CD4-positive, alpha-beta T cell treated with Interleukin-17A for 1 hour (primary cell): ENCODE results near the gene GPRC5B.
A peak's percentile ranks its signal among the peaks of the same experiment; 100 is the strongest.

ENCODE experiments used
- DNase-seq: peaks from one replicate; pipeline ENCODE4 v3.0.0-alpha.2; 2020

The GPRC5B gene

DNA sequence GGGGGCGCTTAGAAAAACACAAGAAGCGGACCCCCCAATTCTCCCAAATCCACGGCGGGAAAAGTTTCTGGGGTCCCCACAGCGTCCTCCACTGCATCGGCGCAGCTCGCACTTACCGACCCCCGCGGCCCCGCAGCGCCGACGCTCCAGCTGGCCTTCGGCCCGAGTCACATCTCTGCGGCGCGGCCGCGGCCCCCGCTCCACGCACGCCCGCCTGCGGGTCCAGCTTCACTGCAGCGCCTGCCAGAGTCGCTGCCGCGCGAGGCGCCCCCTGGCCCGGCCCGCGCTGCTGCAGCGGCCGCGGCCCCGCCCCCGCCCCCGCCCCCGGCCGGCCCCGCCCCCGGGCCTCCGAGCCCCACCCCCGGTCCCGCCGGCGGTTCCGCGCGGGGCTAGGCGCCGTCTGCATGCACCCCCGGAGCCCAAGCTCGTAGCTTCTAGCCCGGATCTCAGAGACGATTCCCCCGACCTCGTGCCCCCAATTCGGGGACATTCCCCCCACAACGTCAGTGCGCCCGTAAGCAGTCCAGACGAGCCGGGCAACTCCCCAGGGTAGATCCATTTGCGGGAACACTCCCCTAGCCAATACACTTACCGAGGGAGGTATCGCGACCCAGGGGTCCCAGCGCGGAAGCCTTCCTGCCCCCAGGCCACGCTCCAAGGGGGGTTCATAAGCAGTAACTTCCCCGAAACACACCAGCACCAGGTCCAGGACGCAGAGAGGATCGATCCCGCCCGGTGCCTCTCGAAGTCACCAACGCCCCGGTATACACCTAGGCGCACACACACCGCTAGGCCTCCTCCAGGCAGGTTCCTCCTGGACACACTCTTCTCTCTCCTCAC, at the start of gene GPRC5B:
Gene GPRC5B (minus strand): TSS at position 238 of the 840 bp plus-strand sequence. CDS start 12,003 bp downstream, outside the sequence.
- peak; percentile 50 for DNase-seq

GRCh38 chr16:19933740-19934139, 49.1 kb upstream of the GPRC5B start:
- DNase-seq = no peak

- DNase-seq = no peak
Measured at GRCh38 chr16:19929062-19929511, 44.4 kb upstream of the GPRC5B start.

DNA sequence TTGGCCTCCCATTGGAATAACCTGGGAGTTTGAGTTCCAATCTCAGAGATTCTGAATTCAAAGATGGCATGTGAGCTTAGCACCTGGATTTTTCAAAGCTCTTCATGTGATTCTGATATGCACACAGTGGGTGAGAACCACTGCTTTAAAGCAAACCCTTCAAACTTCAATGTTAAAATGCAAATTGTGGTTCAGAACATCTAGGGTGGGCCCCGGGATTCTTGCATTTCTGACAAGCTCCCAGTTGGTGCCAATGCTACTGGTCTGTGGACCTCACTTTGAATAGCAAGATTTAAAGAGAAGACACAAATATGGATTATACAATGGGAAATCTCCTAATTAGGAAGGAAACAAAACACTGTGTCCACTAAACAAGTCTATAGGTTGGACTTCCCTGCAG, 43.8 kb upstream of the GPRC5B start:
- no peak for DNase-seq

GRCh38 chr16:19926449-19927390, 42.1 kb upstream of the GPRC5B start:
- no peak for DNase-seq

DNA sequence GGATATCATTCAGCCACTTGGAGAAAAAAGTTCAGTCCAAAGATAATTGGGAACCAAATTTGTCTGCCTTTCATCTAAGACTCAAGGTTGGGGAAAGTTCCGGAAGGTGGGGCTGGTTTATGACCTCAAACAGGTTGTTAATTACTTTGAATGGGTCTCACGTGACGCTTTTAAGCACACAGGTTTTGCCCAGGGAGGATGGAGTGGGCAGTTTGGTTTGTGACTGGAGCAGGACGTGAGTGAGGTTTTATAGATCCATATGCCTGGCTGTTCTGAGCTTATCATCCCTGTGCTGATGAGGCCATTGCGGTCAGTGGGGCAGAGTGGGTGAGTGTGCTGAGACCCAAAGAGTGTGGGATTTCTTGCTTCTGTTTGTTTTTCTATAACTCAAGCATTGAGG, 38.7 kb upstream of the GPRC5B start:
- no peak for DNase-seq

DNA sequence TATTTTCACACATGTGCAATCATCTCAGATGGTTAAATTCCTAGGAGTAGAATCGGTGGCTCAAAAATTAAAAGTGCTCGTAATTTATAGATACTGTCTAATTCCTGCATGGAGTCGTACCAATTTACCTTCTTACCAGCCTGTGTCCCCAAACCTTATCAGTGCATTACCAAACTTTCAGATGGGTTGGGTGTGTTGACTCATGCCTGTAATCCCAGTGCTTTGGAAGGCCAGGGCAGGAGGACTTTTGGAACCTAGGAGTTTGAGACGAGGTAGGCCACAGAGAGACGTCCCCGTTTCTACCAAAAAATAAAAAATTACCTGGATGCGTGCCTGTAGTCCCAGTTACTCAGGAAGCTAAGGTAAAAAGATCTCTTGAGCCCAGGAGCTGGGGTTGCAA, 34.5 kb upstream of the GPRC5B start:
- no peak for DNase-seq

GRCh38 chr16:19916064-19916463, 31.4 kb upstream of the GPRC5B start:
- DNase-seq = no peak

DNA sequence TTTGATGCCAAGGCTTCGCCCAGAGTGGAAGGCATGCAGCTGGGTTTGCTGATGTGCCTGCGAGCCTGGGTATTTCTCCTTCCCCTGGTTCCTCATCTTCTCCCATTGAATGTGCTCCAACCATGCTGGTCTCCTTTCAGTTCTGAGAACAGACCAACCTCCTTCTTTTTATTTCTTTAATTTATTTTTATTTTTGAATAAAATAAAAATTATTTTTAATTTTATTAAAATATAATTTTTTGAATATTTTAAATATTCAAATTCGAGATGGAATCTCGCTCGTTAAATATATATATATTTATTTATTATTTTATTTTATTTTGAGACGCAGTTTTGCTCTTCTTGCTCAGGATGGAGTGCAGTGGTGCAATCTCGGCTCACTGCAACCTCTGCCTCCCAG, 30.2 kb upstream of the GPRC5B start:
- no peak for DNase-seq

DNA sequence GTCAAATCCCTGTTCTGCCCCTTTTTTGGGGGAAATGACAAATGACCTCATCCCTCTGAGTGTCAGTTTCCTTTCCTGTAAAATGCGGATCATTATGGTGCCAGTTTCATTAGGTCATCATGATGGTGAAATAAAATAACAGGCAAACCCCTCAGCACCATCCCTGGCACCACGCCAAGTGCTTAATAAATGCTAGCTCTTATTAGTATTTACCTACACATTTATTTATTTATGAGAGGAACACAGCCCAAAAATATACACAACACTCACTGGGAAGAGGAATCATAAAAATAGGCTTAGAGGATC, 28.6 kb upstream of the GPRC5B start:
- no peak for DNase-seq

DNA sequence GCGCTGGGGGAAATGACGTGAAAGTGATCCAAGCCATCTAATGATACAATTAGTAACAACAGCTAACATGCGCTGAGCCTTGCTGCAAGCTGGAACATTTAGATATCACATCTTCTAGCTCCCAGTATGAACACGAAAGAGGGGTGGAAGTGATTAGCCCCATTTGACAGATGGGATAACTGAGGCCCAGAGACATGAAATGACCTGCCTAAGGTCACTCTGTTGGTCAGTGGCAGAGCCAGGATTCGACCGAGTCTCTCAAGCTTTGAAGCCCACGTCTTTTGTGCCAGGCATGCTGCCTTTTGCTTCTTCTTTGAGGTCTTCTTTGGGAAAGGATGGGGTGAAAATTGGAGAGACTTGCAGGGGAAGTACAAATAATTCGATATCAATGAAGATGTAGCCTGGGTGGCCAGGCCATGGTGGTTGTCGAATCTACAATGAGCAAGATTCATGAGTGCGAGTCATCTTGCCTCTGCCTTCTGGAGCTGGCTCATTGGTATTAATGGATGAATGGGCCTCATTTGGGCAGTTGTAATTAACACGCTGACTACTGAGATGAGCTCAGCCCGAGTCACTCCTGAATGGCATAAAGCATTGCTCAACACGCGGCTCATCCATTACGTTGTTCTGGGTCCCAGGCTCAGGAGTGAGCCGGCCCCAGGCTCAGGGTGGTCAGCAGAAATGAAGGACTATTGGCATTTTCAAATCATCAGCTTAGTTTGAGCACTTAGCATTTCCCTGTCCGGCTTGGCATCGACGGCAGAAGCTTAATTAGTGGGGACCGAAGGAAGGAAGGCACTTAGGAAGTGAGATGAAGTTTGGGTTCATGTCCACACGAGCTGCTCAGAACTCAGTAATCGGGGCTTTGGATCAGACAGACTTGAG, 28.0 kb upstream of the GPRC5B start:
- no peak for DNase-seq

- DNase-seq = no peak
Measured at GRCh38 chr16:19911747-19912454, 27.3 kb upstream of the GPRC5B start.

DNA sequence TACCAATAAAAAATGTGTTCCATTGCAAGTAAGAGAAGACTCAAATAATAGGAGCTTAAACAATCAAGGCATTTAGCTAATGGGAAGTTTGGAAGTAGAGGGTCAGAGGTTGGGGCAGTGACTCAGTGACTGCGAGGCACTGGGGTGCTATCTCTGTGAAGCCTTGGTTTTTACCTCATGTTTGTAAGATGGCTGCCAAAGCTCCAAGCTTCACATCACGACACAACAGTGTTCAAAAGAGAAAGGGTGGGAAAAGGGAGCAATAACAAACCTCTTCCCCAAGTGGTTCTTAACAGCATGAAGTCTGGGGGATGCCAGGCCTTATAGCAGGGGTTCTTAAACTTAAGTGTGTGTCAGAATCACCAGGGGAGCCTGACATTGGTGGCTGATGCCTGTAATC, 26.6 kb upstream of the GPRC5B start:
- DNase-seq = no peak

DNA sequence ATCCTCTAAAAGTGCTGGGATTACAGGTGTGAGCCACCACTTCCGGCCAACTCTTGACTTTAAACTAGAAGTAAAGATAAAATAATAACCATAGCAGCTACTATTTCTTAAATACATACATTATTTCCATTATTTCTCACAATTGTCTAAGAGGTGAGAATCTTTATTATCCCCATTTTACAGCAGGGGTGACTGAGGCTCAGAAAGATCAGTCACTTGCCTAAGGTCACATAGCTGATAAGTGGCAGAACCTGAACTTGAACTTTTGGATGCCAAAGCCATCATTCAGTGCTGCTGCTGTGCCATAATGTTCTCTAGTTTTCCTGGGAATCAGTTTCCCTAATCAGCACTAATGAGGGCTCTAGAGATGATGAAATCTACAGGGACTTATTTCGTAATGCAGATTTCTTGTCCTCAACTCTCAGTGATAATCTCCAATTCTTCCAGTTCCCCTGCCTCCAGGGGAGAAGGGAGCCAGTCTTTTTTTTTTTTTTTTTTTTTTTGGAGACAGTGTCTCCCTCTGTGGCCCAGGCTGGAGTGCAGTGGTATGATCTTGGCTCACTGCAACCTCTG, 25.2 kb upstream of the GPRC5B start:
- DNase-seq = no peak

GRCh38 chr16:19908921-19909320, 24.3 kb upstream of the GPRC5B start:
- no peak for DNase-seq

DNA sequence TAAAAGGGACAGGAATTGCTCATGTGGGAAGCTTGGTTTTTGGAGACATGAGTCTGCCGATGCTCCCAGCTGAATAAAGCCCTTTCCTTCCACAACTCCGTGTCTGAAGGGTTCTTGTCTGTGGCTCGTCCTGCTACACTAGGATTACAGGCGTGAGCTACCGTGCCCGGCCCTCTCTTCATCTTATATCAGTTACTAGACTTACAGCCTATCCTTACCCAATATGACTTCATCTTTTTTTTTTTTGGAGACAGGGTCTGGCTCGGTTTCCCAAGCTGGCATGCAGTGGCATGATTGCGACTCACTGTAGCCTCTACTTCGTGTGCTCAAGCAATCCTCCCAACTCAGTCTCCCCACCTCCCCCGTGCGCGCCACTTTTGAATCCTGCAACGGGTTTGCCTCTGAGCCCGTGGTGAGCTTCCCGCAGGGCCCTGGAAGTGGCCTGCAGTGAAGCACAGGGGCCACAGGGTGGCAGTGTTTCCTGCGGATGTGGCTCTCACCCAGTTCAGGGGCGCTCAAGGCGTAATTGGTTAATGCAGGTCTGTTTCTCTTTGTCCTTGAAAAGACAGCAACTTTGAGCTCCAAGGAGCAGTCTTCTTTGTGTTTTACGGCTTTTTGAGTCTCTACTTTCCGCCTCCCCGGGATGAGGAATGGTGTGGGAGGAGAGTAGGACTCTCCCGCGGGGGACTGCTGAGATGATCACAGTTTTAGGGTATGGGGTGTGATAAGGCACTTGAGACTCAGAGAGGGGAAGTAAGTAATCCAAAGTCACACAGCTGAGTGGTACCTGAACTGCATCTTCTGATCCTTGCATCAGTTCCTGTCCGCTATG, 22.7 kb upstream of the GPRC5B start:
- DNase-seq = peak; percentile 66

- no peak for DNase-seq
Measured at GRCh38 chr16:19901164-19901563, 16.5 kb upstream of the GPRC5B start.

GRCh38 chr16:19899605-19899955, 14.9 kb upstream of the GPRC5B start:
- no peak for DNase-seq

DNA sequence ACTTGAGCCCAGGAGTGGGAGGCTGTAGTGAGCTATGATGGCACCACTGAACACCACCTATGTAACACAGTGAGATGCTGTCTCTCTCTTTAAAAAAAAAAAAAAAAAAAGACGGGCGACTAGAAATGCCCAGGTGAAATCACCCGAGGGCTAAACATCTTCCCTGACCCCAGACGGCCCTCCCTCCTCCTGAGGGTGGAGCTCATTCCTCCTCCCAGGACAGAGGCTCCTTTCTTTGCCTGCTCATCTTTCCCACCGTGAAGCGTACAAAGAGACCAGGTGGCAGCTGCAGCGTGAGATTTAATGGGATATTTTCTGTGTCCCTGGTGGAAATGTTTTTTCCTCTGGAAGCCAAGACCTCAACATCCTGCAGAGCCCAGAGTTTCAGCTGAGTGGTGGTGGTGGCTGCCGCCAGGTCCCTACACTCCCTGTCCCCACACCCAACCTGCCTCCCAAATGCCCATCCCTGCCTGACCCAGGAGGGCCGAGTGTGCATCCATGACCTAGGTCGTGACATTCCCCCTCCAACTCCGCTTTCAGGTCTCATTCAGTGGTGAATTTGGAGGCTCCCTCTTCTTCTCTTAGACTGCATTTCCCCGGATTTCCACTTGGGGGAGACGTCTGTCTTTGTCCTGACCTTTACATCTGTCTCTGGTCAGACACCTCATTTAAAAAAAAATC, 14.4 kb upstream of the GPRC5B start:
- peak; percentile 42 for DNase-seq

DNA sequence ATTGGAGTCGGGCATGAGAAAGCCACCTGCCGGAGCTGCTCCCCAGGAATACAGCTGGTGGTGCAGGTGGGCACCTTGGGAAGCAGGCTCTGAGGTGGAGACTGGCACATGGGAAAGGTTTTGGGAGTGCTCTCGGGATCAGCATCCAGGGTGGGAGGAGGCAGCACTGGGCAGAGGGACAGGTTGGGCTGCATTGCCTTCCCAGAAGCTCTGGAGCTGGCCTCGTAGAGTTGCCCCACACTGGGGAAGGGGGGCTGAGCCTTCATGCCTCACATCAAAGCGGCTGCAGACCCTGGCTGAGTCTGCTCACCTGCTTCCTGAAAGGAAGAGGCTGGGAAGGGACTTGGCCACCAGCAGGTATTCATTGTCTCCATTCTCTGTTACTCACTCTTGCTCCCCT, 13.5 kb upstream of the GPRC5B start:
- DNase-seq = no peak
